GM12878 (cell line): ENCODE results near the gene PHF10.

Experiments
- ATF3 ChIP-seq: IDR thresholded peaks from 2 replicates; pipeline ENCODE4 v1.6.1; 2011; ENCODE audit warnings: low read depth, mild to moderate bottlenecking, low read length, moderate library complexity, borderline replicate concordance; ENCODE audit errors: extremely low read depth
- EZH2 ChIP-seq: IDR thresholded peaks from 2 replicates; pipeline ENCODE4 v1.6.1; 2012; ENCODE audit warnings: low read depth, mild to moderate bottlenecking, control low read depth, inconsistent platforms, low read length, borderline replicate concordance; ENCODE audit not compliant: control insufficient read depth
- IRF4 ChIP-seq: IDR thresholded peaks from 2 replicates; pipeline ENCODE4 v1.6.1; 2011; ENCODE audit warnings: low read depth, low read length
- JUND ChIP-seq: IDR thresholded peaks from 2 replicates; pipeline ENCODE4 v1.6.1; 2012; ENCODE audit warnings: low read depth, mild to moderate bottlenecking, low read length, improper control_type of control experiment, moderate library complexity
- MXI1 ChIP-seq: fragments of 150-350 bp; IDR thresholded peaks from 2 replicates; pipeline ENCODE4 v1.6.1; 2011; ENCODE audit warnings: low read depth, mild to moderate bottlenecking, inconsistent platforms, low read length, improper control_type of control experiment
- PKNOX1 ChIP-seq: fragments of 450-650 bp; IDR thresholded peaks from 2 replicates; pipeline ENCODE4 v1.6.1; 2016; ENCODE audit warnings: mild to moderate bottlenecking
- POLR2A ChIP-seq: IDR thresholded peaks from 2 replicates; pipeline ENCODE4 v1.6.1; 2011; ENCODE audit warnings: low read depth, mild to moderate bottlenecking, low read length
- POLR2AphosphoS2 ChIP-seq: IDR thresholded peaks from 2 replicates; pipeline ENCODE4 v1.6.1; 2011; ENCODE audit warnings: low read depth, mild to moderate bottlenecking, low read length, improper control_type of control experiment, moderate library complexity
- POLR2AphosphoS5 ChIP-seq: IDR thresholded peaks from 2 replicates; pipeline ENCODE4 v1.6.1; 2011; ENCODE audit warnings: mild to moderate bottlenecking, low read length, inconsistent platforms

GRCh38 chr6:169660751-169661390 is 63.4 kb downstream of the PHF10 start:
- TF ChIP-seq POLR2A, result no peak
- no peak for TF ChIP-seq IRF4
- TF ChIP-seq MXI1, result no peak
- no peak for TF ChIP-seq PKNOX1
- no peak for TF ChIP-seq JUND
- no peak for TF ChIP-seq ATF3
- no peak for TF ChIP-seq POLR2AphosphoS2
- no peak for TF ChIP-seq EZH2
- no peak for TF ChIP-seq POLR2AphosphoS5
